NCI-H748 (cell line): ENCODE results near the gene MYBPC1.
A peak's percentile ranks its signal among the peaks of the same experiment; 100 is the strongest.
"Not testable (repeated sequence)": the region's sequence is repeated elsewhere in the genome, so short reads cannot be mapped to it uniquely, and the experiment has no call there.

ENCODE experiments used
- DNase-seq: peaks from one replicate; lab custom pipeline; 2025; ENCODE audit not compliant: unreplicated experiment; lab: John Stamatoyannopoulos, UW

The MYBPC1 gene

GRCh38 chr12:101650346-101651117 is 55.8 kb downstream of the MYBPC1 start:
- no peak for DNase-seq

- peak; percentile 29 for DNase-seq
Observed at GRCh38 chr12:101653030-101653429, 58.3 kb downstream of the MYBPC1 start.

GRCh38 chr12:101653503-101653902 is 58.7 kb downstream of the MYBPC1 start:
- peak; percentile 66 for DNase-seq

GRCh38 chr12:101654442-101654841 is 59.7 kb downstream of the MYBPC1 start:
- no peak for DNase-seq

GRCh38 chr12:101655393-101655792 is 60.6 kb downstream of the MYBPC1 start:
- peak; percentile 7 for DNase-seq

GRCh38 chr12:101660662-101661061 is 65.9 kb downstream of the MYBPC1 start:
- DNase-seq = not testable (repeated sequence)

- DNase-seq = no peak
Observed at GRCh38 chr12:101663298-101663697, 68.5 kb downstream of the MYBPC1 start.

- no peak for DNase-seq
Observed at GRCh38 chr12:101664992-101665391, 70.2 kb downstream of the MYBPC1 start.

GRCh38 chr12:101666052-101666728 is 71.4 kb downstream of the MYBPC1 start:
- no peak for DNase-seq

GRCh38 chr12:101667591-101667990 is 72.8 kb downstream of the MYBPC1 start:
- DNase-seq = no peak

- peak; percentile 38 for DNase-seq
Observed at GRCh38 chr12:101670007-101670671, 75.4 kb downstream of the MYBPC1 start.

GRCh38 chr12:101671157-101671791 is 76.5 kb downstream of the MYBPC1 start:
- no peak for DNase-seq

GRCh38 chr12:101671833-101672232 is 77.1 kb downstream of the MYBPC1 start:
- no peak for DNase-seq

GRCh38 chr12:101675555-101675954 is 80.8 kb downstream of the MYBPC1 start:
- DNase-seq = no peak

- DNase-seq = not testable (repeated sequence)
Observed at GRCh38 chr12:101676497-101676896, 81.7 kb downstream of the MYBPC1 start.

GRCh38 chr12:101678081-101678480 is 83.3 kb downstream of the MYBPC1 start:
- no peak for DNase-seq

GRCh38 chr12:101680240-101680639 is 85.5 kb downstream of the MYBPC1 start:
- no peak for DNase-seq

GRCh38 chr12:101680647-101681046 is 85.9 kb downstream of the MYBPC1 start:
- no peak for DNase-seq

- not testable (repeated sequence) for DNase-seq
Observed at GRCh38 chr12:101681627-101682026, 86.9 kb downstream of the MYBPC1 start.

GRCh38 chr12:101685092-101685491 is 90.3 kb downstream of the MYBPC1 start:
- no peak for DNase-seq

GRCh38 chr12:101686176-101686575 is 91.4 kb downstream of the MYBPC1 start:
- no peak for DNase-seq
